Lower leg skin (tissue), 3 donors: ENCODE measurements around the gene ZCCHC24.

Experiments used
- POLR2A ChIP-seq, 2 donors: fragments of 450-650 bp; IDR thresholded peaks; one replicate each; pipeline ENCODE4 v1.6.1; 2016 to 2017; ENCODE audit warnings: antibody characterized with exemption in 2 of 2, mild to moderate bottlenecking in 1 of 2, moderate library complexity in 1 of 2
- TF ChIP-seq, protein P1 (sequence below), 3 donors: fragments of 450-650 bp; IDR thresholded peaks; one replicate each; pipeline ENCODE4 v1.5.1; 2016; ENCODE audit warnings: antibody characterized with exemption in 3 of 3, mild to moderate bottlenecking in 3 of 3, moderate library complexity in 2 of 3

DNA sequence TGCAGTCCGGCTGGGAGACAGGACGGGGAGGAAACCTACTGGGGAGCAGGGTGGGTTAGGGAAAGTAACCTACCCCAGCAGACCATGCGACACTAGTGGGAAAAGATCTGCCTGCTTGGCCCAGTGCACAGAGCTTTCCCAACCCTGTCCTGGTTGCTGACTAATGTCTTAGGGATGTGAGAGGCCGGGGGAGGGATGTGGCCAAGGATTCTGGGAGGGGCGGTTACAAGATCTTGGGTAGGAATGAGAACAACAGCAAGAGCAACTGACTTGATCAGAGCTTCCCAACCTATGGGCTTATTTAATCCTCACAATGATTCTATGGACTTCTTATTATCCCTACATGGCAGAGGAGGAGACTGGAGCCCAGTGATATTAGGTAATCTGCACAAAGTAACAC, 42.9 kb upstream of the ZCCHC24 start:
- TF ChIP-seq, protein P1, sequence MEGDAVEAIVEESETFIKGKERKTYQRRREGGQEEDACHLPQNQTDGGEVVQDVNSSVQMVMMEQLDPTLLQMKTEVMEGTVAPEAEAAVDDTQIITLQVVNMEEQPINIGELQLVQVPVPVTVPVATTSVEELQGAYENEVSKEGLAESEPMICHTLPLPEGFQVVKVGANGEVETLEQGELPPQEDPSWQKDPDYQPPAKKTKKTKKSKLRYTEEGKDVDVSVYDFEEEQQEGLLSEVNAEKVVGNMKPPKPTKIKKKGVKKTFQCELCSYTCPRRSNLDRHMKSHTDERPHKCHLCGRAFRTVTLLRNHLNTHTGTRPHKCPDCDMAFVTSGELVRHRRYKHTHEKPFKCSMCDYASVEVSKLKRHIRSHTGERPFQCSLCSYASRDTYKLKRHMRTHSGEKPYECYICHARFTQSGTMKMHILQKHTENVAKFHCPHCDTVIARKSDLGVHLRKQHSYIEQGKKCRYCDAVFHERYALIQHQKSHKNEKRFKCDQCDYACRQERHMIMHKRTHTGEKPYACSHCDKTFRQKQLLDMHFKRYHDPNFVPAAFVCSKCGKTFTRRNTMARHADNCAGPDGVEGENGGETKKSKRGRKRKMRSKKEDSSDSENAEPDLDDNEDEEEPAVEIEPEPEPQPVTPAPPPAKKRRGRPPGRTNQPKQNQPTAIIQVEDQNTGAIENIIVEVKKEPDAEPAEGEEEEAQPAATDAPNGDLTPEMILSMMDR (IDR thresholded peaks at IDR 0.05), result no peak
- no peak for TF ChIP-seq POLR2A (IDR thresholded peaks at IDR 0.05)
